ENCODE results near the gene TCHP.
A peak's percentile ranks its signal among the peaks of the same experiment; 100 is the strongest.
"Not testable (repeated sequence)": the region's sequence is repeated elsewhere in the genome, so short reads cannot be mapped to it uniquely, and the experiment has no call there.

Gene TCHP, protein sequence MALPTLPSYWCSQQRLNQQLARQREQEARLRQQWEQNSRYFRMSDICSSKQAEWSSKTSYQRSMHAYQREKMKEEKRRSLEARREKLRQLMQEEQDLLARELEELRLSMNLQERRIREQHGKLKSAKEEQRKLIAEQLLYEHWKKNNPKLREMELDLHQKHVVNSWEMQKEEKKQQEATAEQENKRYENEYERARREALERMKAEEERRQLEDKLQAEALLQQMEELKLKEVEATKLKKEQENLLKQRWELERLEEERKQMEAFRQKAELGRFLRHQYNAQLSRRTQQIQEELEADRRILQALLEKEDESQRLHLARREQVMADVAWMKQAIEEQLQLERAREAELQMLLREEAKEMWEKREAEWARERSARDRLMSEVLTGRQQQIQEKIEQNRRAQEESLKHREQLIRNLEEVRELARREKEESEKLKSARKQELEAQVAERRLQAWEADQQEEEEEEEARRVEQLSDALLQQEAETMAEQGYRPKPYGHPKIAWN

DNA sequence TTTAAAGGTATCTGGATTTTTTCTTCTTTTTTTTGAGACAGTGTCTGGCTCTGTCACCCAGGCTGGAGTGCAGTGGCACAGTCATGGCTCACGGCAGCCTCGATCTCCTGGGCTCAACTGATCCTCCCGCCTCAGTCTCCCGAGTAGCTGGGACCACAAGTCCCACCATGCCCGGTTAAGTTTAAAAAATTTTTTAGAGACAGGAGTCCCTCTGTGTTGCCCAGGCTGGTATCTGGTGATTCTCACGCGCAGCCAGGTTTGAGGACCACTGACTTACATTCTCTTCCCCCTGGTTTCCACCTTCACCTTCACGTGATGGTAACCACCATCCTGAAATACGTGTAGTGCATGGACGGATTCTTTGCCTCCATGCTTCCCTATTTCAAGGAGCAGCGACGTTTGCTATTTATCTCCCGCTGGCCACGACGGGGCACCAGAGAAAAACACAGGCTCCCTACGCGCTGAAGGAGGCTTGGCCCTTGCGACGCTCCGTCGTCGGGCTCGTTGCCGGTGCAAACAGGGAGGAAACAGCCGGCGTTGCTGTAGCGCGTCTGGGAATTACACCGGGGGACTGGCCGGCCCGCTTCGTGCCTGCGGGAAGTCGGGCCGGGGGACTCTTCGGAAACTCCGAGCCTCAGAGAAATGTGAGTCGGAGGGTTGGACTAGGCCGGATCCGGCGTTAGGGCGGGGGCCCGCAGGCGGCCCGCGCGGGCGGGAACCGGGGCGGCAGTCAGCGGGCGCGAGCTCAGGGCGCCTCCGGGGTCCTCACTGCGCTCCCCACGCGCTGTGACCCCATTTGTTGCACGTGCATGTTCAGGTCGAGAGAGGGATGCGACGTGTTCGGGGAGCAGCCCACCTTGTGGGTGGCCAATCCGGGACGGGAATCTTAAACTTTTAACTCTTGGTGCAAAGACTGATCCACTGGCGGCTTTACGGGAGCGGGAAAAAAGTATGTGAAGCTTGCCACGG, at the start of gene TCHP:
TSS of gene TCHP (plus strand) at position 492 of the 969 bp plus-strand sequence. CDS start 2,753 bp downstream, outside the sequence.
- peak; percentile 58 for DNase-seq (ENCODE audit: low read depth)

DNA sequence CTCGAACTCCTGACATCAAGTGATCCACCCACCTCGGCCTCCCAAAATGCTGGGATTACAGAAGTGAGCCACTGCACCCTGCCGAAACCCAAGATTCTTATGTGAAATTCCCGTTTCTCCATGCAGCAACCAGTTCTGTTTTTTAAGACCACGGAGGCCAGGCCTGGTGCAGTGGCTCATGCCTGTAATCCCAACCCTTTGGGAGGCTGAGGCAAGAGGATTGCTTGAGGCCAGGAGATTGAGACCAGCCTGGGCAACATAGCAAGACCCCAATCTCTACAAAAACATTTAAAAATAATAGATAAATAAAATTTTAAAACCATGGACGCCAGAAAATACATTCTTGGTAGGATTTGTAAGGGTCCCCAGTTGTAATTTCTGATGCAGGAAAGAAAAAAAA, 49.6 kb upstream of the TCHP start:
- not testable (repeated sequence) for DNase-seq (ENCODE audit: low read depth)

DNA sequence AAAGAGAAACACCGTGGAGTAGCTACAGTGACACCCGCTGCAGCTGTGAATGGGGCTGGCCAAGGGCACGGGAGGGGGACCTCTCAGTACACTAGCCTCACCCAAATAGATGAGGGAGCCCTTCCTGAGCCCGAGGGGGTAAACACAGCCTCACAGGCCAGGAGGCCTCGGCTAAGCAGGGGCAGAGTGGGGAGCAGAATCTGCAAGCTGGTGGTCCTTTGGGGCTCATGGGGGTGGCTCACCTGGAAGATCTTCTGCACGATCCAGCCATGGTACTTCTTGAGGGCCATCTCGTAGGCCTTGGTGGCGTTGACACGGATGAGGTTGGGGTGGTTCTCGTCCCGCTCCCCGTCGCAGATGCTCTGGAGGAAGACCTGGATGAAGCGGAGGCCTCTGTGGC, 44.7 kb upstream of the TCHP start:
- DNase-seq (ENCODE audit: low read depth) = no peak

DNA sequence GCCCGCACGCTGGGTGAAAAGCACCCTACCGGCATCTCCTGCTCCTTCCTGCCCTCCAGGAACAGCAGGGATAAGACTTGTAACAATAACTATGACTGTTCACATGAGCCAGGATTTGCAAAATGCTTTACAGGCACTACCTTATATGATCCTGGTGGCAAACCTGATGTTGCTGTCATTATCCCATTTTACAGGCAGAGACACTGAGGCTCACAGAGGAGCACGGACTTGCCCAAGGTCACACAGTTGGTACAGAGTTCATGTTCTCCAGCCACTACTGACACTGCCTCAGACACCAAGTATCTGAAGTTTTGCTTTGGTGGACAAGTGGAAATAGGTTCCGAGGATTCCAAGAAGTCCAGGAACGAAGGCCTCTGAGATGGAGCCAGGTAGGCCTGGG, 42.4 kb upstream of the TCHP start:
- DNase-seq (ENCODE audit: low read depth) = no peak

- no peak for DNase-seq (ENCODE audit: low read depth)
Measured at GRCh38 chr12:109858764-109859163, 41.3 kb upstream of the TCHP start.

DNA sequence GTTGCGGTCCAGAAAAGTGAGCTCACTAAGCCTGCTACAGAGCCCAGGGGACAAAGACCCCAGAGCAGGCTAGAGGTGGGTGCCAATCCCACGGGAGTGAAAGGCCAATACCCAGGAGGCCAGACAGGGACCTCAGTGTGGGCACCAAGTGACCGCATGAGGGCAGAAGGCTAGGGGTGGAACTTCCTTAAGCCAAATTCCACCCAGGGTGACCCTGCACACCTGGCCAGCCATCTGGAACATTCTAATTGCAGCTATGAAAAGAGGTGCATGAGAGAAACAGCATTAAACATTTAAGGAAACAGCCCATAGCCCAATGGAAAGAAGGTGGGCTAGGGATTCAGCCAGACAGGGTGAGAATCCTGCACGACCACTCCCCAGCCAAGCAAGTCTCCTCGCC, 39.1 kb upstream of the TCHP start:
- no peak for DNase-seq (ENCODE audit: low read depth)

GRCh38 chr12:109861689-109862314, 38.3 kb upstream of the TCHP start:
- DNase-seq (ENCODE audit: low read depth) = no peak

DNA sequence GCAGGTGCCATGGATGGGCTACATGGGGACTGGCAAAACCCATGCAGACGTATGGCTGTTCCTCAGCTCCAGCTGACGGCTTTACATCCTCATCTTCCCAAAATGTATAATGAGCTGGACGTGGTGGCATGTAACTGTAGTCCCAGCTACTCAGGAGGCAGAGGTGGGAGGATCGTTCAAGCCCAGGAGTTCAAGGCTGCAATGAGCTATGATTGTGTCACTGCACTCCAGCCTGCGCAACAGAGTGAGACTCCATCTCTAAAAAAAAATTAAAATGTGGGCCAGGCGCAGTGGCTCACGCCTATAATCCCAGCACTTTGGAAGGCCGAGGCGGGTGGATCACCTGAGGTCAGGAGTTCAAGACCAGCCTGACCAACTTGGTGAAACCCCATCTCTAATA, 37.6 kb upstream of the TCHP start:
- DNase-seq (ENCODE audit: low read depth) = not testable (repeated sequence)

GRCh38 chr12:109863847-109864712, 36.0 kb upstream of the TCHP start:
- DNase-seq (ENCODE audit: low read depth) = no peak

DNA sequence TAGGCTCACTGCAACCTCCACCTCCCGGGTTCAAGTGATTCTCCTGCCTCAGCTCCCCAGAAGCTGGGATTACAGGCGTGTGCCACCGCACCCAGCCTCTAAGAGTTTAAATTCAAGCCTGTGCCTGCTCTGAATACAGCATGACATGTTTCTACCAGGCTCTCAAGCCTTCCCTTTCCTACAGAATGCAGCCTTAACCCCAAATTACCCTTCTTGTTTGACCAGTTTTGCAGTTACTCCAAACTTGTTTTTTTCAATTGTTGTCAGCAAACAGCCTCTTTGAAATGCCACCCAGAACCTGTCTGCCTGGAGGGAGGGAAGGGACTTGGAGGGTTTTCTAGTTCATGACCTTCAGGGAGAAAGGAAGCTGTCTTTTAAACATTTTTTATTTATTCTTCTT, 35.2 kb upstream of the TCHP start:
- no peak for DNase-seq (ENCODE audit: low read depth)

- DNase-seq (ENCODE audit: low read depth) = no peak
Measured at GRCh38 chr12:109868182-109869051, 31.7 kb upstream of the TCHP start.

DNA sequence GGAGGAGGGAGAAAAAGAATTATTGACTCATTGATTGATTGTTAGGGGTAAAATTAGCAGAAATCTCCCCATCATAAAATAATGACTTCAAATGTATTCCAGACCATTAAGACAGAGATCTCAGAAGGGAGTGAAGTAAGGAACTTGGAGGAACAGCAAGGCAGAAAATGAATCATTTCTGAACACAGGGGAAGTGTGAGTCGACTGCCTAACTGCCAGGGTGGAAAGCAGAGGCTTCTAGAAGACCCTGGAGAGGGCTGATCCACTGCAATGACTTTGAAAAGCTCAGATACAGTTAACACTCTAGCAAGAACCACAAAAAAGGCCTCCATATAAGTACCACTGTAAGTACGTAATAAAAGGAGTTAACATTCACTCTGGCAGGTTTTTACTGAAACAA, 29.4 kb upstream of the TCHP start:
- no peak for DNase-seq (ENCODE audit: low read depth)

- no peak for DNase-seq (ENCODE audit: low read depth)
Measured at GRCh38 chr12:109871668-109872314, 28.3 kb upstream of the TCHP start.

DNA sequence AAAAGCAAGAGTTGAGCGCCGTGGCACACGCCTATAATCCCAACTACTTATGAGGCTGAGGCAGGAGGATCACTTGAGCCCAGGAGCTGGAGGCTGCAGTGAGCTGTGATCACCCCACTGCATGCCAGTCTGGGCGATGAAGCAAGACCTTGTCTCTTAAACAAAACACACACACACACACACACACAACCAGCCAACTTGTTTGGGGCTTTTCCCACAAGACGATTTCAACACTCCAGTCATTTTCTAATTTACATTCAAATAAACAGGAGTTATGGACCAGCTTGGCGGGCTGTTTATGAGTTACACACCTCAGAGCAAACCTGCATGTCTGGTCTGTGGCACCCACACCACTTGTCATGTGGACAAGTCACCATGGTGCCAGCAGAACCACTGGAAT, 26.4 kb upstream of the TCHP start:
- no peak for DNase-seq (ENCODE audit: low read depth)

GRCh38 chr12:109875572-109876131, 24.4 kb upstream of the TCHP start:
- DNase-seq (ENCODE audit: low read depth) = no peak

- DNase-seq (ENCODE audit: low read depth) = no peak
Measured at GRCh38 chr12:109876406-109876805, 23.7 kb upstream of the TCHP start.

GRCh38 chr12:109877504-109878246, 22.4 kb upstream of the TCHP start:
- DNase-seq (ENCODE audit: low read depth) = no peak

- no peak for DNase-seq (ENCODE audit: low read depth)
Measured at GRCh38 chr12:109878247-109878625, 21.8 kb upstream of the TCHP start.

DNA sequence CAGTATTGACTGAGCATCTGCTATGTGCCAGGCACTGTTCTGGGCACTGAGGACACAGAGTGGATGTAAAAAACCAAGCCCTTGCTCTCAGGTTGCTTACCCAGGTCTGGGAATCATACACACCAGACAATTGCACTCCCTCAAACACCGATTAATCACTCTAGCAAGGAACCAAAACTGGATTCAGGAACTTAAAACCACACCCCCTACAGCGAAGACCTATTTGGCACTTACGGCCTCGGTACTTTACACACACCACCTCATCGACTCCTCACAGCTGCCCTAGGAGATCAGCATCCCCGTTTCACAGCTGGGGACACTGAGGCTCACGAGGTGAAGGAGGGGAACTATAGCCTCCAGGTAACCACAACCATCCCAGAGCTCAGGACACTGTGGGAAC, 21.3 kb upstream of the TCHP start:
- no peak for DNase-seq (ENCODE audit: low read depth)

All from activated T-helper 9 cell treated with anti-CD3 and anti-CD28 coated beads, Interleukin-2, amount 50 U/mL, for 16 hours (primary cell).